ENCODE results near the gene ATP4A.

- TF ChIP-seq SUZ12 (IDR thresholded peaks at IDR 0.05; ENCODE audit: extremely low read depth, insufficient read depth, insufficient read length), result no peak
- no peak for TF ChIP-seq ZNF274 (IDR thresholded peaks at IDR 0.05; ENCODE audit: low read depth, low read length)
These were observed 10.0 kb downstream of the ATP4A start for GRCh38 chr19:35553385-35554000.
